Naive thymus-derived CD4-positive, alpha-beta T cell (primary cell): ENCODE data around the gene TEX11. TPM values are rescaled to one million over a fixed set of nuclear protein-coding genes. Genes with fewer than 3 reads are reported as not detected.
A peak's percentile ranks its signal among the peaks of the same experiment; 100 is the strongest.
"Not testable (repeated sequence)": the region's sequence is repeated elsewhere in the genome, so short reads cannot be mapped to it uniquely, and the experiment has no call there.

ENCODE experiments used
- ATAC-seq: fragments of 150-1000 bp; cut with Tn5 transposase; 2 replicates; pipeline ENCODE4 v1.10.0; 2021; ENCODE audit warnings: mild to moderate bottlenecking, moderate library complexity
- CTCF ChIA-PET: fragments of 350-600 bp; sonication (Branson Sonifier 250); formaldehyde crosslinking; loops from one replicate; lab custom pipeline; 2021; ENCODE audit warnings: antibody characterized with exemption; lab: Charles Lee
- POLR2A ChIA-PET: fragments of 350-600 bp; sonication (Branson Sonifier 250); formaldehyde crosslinking; loops from one replicate; lab custom pipeline; 2021; ENCODE audit warnings: antibody characterized with exemption, inconsistent platforms; lab: Charles Lee
- DNase-seq, 9 donors: peaks; one replicate each; pipeline versions ENCODE4 v3.0.0 to v3.0.0-alpha.2; 2020 to 2022; ENCODE audit warnings: mixed read lengths in 1 of 9
- H3K27ac ChIP-seq: one replicate; pipeline ENCODE4 v1.7.0; 2013; ENCODE audit warnings: mild to moderate bottlenecking, low read depth, low read length, moderate library complexity
- H3K27me3 ChIP-seq, 2 donors: one replicate each; pipeline ENCODE4 v1.7.0; 2013; ENCODE audit warnings: low read length in 2 of 2, mild to moderate bottlenecking in 2 of 2, moderate library complexity in 2 of 2; ENCODE audit not compliant: control insufficient read depth in 2 of 2, insufficient read depth in 2 of 2
- H3K36me3 ChIP-seq, 3 experiments: 1 replicate in 2 of 3; 2 replicates in 1 of 3; pipeline ENCODE4 v1.7.0; 2013; ENCODE audit warnings: low read length in 3 of 3, mild to moderate bottlenecking in 3 of 3, moderate library complexity in 1 of 3; ENCODE audit not compliant: insufficient read depth in 3 of 3, control insufficient read depth in 2 of 3
- H3K4me1 ChIP-seq, 2 donors: one replicate each; pipeline ENCODE4 v1.7.0; 2013; ENCODE audit warnings: low read length in 2 of 2, mild to moderate bottlenecking in 2 of 2, moderate library complexity in 1 of 2; ENCODE audit not compliant: control insufficient read depth in 2 of 2, insufficient read depth in 2 of 2
- H3K4me3 ChIP-seq: 2 replicates; pipeline ENCODE4 v1.7.0; 2013; ENCODE audit warnings: mild to moderate bottlenecking, low read length
- H3K9me3 ChIP-seq, 3 experiments: 1 replicate in 2 of 3; 2 replicates in 1 of 3; pipeline ENCODE4 v1.7.0; 2013; ENCODE audit warnings: low read length in 3 of 3; ENCODE audit not compliant: control insufficient read depth in 2 of 3
- H3K27ac Mint-ChIP-seq, 9 donors: one replicate each; pipeline ENCODE4 v1.8.0; 2020 to 2022; ENCODE audit warnings: mixed read lengths in 9 of 9, mild to moderate bottlenecking in 8 of 9, moderate library complexity in 5 of 9, inconsistent platforms in 2 of 9
- H3K27me3 Mint-ChIP-seq, 5 donors: one replicate each; pipeline ENCODE4 v1.8.0; 2021 to 2022; ENCODE audit warnings: mixed read lengths in 5 of 5, mild to moderate bottlenecking in 1 of 5
- H3K36me3 Mint-ChIP-seq, 5 donors: one replicate each; pipeline ENCODE4 v1.8.0; 2020 to 2022; ENCODE audit warnings: mixed read lengths in 5 of 5, mild to moderate bottlenecking in 3 of 5, inconsistent platforms in 1 of 5
- H3K4me1 Mint-ChIP-seq, 7 donors: one replicate each; pipeline ENCODE4 v1.8.0; 2020 to 2022; ENCODE audit warnings: mixed read lengths in 7 of 7, mild to moderate bottlenecking in 3 of 7, inconsistent platforms in 1 of 7
- H3K4me3 Mint-ChIP-seq, 10 donors: one replicate each; pipeline ENCODE4 v1.8.0; 2020 to 2022; ENCODE audit warnings: mild to moderate bottlenecking in 10 of 10, mixed read lengths in 10 of 10, moderate library complexity in 6 of 10, inconsistent platforms in 2 of 10
- H3K9me3 Mint-ChIP-seq, 11 donors: one replicate each; pipeline ENCODE4 v1.8.0; 2020 to 2022; ENCODE audit warnings: mixed read lengths in 11 of 11, mild to moderate bottlenecking in 4 of 11, inconsistent platforms in 1 of 11, moderate library complexity in 1 of 11
- intact Hi-C, 2 donors: fragments of 100-400 bp; cut with micrococcal nuclease; formaldehyde crosslinking; loops; one replicate each; pipeline ENCODE4 v1.15.1; 2023
- polyA plus RNA-seq, 2 donors: library from polyadenylated mRNA; unstranded; fragments of 300-500 nt; fragmentation: Illumina TruSeq; gene quantifications; one replicate each; pipeline ENCODE4 v1.2.3, GENCODE V29; 2021
- total RNA-seq, 6 experiments: library from RNA in 5 of 6; stranded (reverse) in 5 of 6; gene quantifications; 1 replicate in 5 of 6; 2 replicates in 1 of 6; pipeline ENCODE4 v1.2.3 and lab custom pipeline; 2021 to 2026

The TEX11 gene
- total and polyA plus RNA-seq, 7 experiments from 2014 or later, result 0.18 TPM; not detected in 6

- H3K36me3 Mint-ChIP-seq, result no peaks in the 10 kb centered on the region
- DNase-seq (no peak), ATAC-seq (no peak)
- ChIA-PET POLR2A (no interaction called here), CTCF (no interaction called here)
- no peaks in the 10 kb centered on the region for H3K27me3 ChIP-seq
- H3K9me3 Mint-ChIP-seq, result peaks cover 0 to 4% (median 0%) of the 10 kb centered on the region in 11 donors
- no peak overlapping the region for H3K27ac Mint-ChIP-seq
- H3K4me1 ChIP-seq, result no peaks in the 10 kb centered on the region
- H3K4me3 Mint-ChIP-seq, result no peak overlapping the region
- no peaks in the 10 kb centered on the region for H3K36me3 ChIP-seq
- H3K27ac ChIP-seq, result no peak overlapping the region
- H3K9me3 ChIP-seq, result no peaks in the 10 kb centered on the region
- peaks cover 0 to 2% (median 0%) of the 10 kb centered on the region in 7 donors for H3K4me1 Mint-ChIP-seq
- intact Hi-C loops, result no loop called here
- H3K27me3 Mint-ChIP-seq, result peaks cover 0 to 4% (median 0%) of the 10 kb centered on the region in 5 donors
- no peak overlapping the region for H3K4me3 ChIP-seq
Observed at GRCh38 chrX:70907900-70908299, 611 bp downstream of the TEX11 start.

GRCh38 chrX:70901465-70901864, 7.0 kb downstream of the TEX11 start:
- no peak for ATAC-seq
- CTCF ChIA-PET, result no interaction called here

GRCh38 chrX:70890441-70890840, 18.1 kb downstream of the TEX11 start:
- CTCF ChIA-PET, ATAC-seq, intact Hi-C loops: not testable (repeated sequence)

More at GRCh38 chrX:70901465-70901864, 7.0 kb downstream of the TEX11 start:
- Histone ChIP-seq H3K9me3 (no peaks in the 10 kb centered on the region), H3K27me3 (no peaks in the 10 kb centered on the region), H3K27ac (no peak overlapping the region), H3K4me3 (no peak overlapping the region), H3K4me1 (no peaks in the 10 kb centered on the region), H3K36me3 (no peaks in the 10 kb centered on the region)
- Mint-ChIP-seq H3K9me3 (no peaks in the 10 kb centered on the region), H3K4me1 (no peaks in the 10 kb centered on the region), H3K36me3 (no peaks in the 10 kb centered on the region), H3K27ac (no peak overlapping the region), H3K4me3 (no peak overlapping the region), H3K27me3 (peaks cover 0 to 2% (median 0%) of the 10 kb centered on the region in 5 donors)
- no peak for DNase-seq
- intact Hi-C loops, result no loop called here
- POLR2A ChIA-PET, result no interaction called here

GRCh38 chrX:70878902-70879301, 29.6 kb downstream of the TEX11 start:
- H3K4me3 ChIP-seq, result no peak overlapping the region
- no peak overlapping the region for H3K27ac ChIP-seq
- H3K36me3 ChIP-seq, result no peaks in the 10 kb centered on the region
- Mint-ChIP-seq H3K4me3 (no peak overlapping the region), H3K27me3 (no peaks in the 10 kb centered on the region), H3K36me3 (no peaks in the 10 kb centered on the region), H3K4me1 (peaks cover 0 to 6% (median 0%) of the 10 kb centered on the region in 7 donors), H3K27ac (no peak overlapping the region), H3K9me3 (peaks cover 0 to 4% (median 0%) of the 10 kb centered on the region in 11 donors)
- ATAC-seq (no peak), DNase-seq (peak in 2 of 9 donors; percentile 0 to 1)
- ChIA-PET POLR2A (no interaction called here), CTCF (no interaction called here)
- H3K9me3 ChIP-seq, result no peaks in the 10 kb centered on the region
- intact Hi-C loops, result no loop called here
- no peaks in the 10 kb centered on the region for H3K27me3 ChIP-seq
- H3K4me1 ChIP-seq, result no peaks in the 10 kb centered on the region

More at GRCh38 chrX:70890441-70890840, 18.1 kb downstream of the TEX11 start:
- H3K4me1 Mint-ChIP-seq, H3K4me3 Mint-ChIP-seq, H3K27ac ChIP-seq, POLR2A ChIA-PET, H3K9me3 Mint-ChIP-seq, H3K36me3 ChIP-seq, H3K4me1 ChIP-seq, DNase-seq, H3K4me3 ChIP-seq, H3K27ac Mint-ChIP-seq, H3K27me3 ChIP-seq, H3K36me3 Mint-ChIP-seq, H3K9me3 ChIP-seq, H3K27me3 Mint-ChIP-seq: not testable (repeated sequence)

- no peak overlapping the region for H3K4me3 ChIP-seq
- peaks cover 0 to 4% (median 1%) of the 10 kb centered on the region in 5 donors for H3K27me3 Mint-ChIP-seq
- H3K9me3 ChIP-seq, result no peaks in the 10 kb centered on the region
- intact Hi-C loops, result no loop called here
- no peak overlapping the region for H3K4me3 Mint-ChIP-seq
- no peak overlapping the region for H3K27ac ChIP-seq
- H3K4me1 Mint-ChIP-seq, result no peaks in the 10 kb centered on the region
- no peaks in the 10 kb centered on the region for H3K27me3 ChIP-seq
- no peak overlapping the region for H3K27ac Mint-ChIP-seq
- ATAC-seq (no peak), DNase-seq (no peak)
- H3K36me3 ChIP-seq, result no peaks in the 10 kb centered on the region
- no peaks in the 10 kb centered on the region for H3K4me1 ChIP-seq
- ChIA-PET POLR2A (no interaction called here), CTCF (no interaction called here)
- H3K36me3 Mint-ChIP-seq, result no peaks in the 10 kb centered on the region
- no peaks in the 10 kb centered on the region for H3K9me3 Mint-ChIP-seq
Observed at GRCh38 chrX:70852294-70852693, 56.2 kb downstream of the TEX11 start.

GRCh38 chrX:70844081-70844480, 64.4 kb downstream of the TEX11 start:
- POLR2A ChIA-PET, intact Hi-C loops: not testable (repeated sequence)

GRCh38 chrX:70843620-70844019, 64.9 kb downstream of the TEX11 start:
- H3K27me3 ChIP-seq, H3K27ac ChIP-seq, ATAC-seq, H3K4me3 Mint-ChIP-seq, DNase-seq, H3K27me3 Mint-ChIP-seq, H3K4me1 ChIP-seq, H3K36me3 Mint-ChIP-seq, H3K27ac Mint-ChIP-seq, intact Hi-C loops, H3K4me1 Mint-ChIP-seq, H3K9me3 ChIP-seq, POLR2A ChIA-PET, CTCF ChIA-PET, H3K4me3 ChIP-seq, H3K36me3 ChIP-seq: not testable (repeated sequence)
- peaks cover 0 to 17% (median 3%) of the 10 kb centered on the region in 11 donors for H3K9me3 Mint-ChIP-seq

More at GRCh38 chrX:70844081-70844480, 64.4 kb downstream of the TEX11 start:
- H3K27me3 Mint-ChIP-seq, H3K4me1 ChIP-seq, DNase-seq, H3K36me3 Mint-ChIP-seq, CTCF ChIA-PET, H3K4me3 Mint-ChIP-seq, H3K36me3 ChIP-seq, H3K9me3 ChIP-seq, H3K27ac ChIP-seq, ATAC-seq, H3K4me3 ChIP-seq, H3K4me1 Mint-ChIP-seq, H3K27ac Mint-ChIP-seq, H3K27me3 ChIP-seq: not testable (repeated sequence)
- H3K9me3 Mint-ChIP-seq, result peaks cover 0 to 17% (median 3%) of the 10 kb centered on the region in 11 donors
